ENCODE measurements around the gene LSM14A. TPM values are rescaled to one million over a fixed set of nuclear protein-coding genes. Genes with fewer than 3 reads are reported as not detected.
A peak's percentile ranks its signal among the peaks of the same experiment; 100 is the strongest.

Gene LSM14A
- polyA plus RNA-seq, 1 experiment = 97.0 TPM

GRCh38 chr19:34255546-34255945, 83.2 kb downstream of the LSM14A start:
- no peak for TF ChIP-seq CTCF (IDR thresholded peaks at IDR 0.05; ENCODE audit: low read depth, low read length)
- H3K9me3 ChIP-seq (ENCODE audit: control insufficient read depth, insufficient read depth, low read length) = no peaks in the 10 kb centered on the region; the same call in 1 of the 2 replicates
- H3K4me3 ChIP-seq (ENCODE audit: low read depth, low read length) = peak overlapping the region; percentile 75
- DNase-seq (ENCODE audit: low read depth, low spot score) = no peak
- H3K27me3 ChIP-seq (ENCODE audit: control insufficient read depth, insufficient read depth, low read length) = no peaks in the 10 kb centered on the region
- no peak overlapping the region for H3K27ac ChIP-seq (ENCODE audit: low read depth, low read length)
- ChIA-PET POLR2A (interaction anchor here (0.6 kb wide), 1 partner anchor 19 kb away, joined by 3 read pairs; no protein-coding TSS in a partner anchor), CTCF (no interaction called here)

- Histone ChIP-seq H3K27me3 (ENCODE audit: control insufficient read depth, insufficient read depth, low read length) (no peaks in the 10 kb centered on the region), H3K27ac (ENCODE audit: low read depth, low read length) (no peak overlapping the region), H3K9me3 (ENCODE audit: control insufficient read depth, insufficient read depth, low read length) (no peaks in the 10 kb centered on the region; the same call in 1 of the 2 replicates), H3K4me3 (ENCODE audit: low read depth, low read length) (no peak overlapping the region)
- ChIA-PET CTCF (interaction anchor here (0.7 kb wide), 2 partner anchors 25 to 79 kb away, joined by 3 to 5 read pairs; no protein-coding TSS in a partner anchor), POLR2A (no interaction called here)
- no peak for TF ChIP-seq CTCF (IDR thresholded peaks at IDR 0.05; ENCODE audit: low read depth, low read length)
- DNase-seq (ENCODE audit: low read depth, low spot score) = no peak
These were observed 84.7 kb downstream of the LSM14A start for GRCh38 chr19:34256835-34257558.

- DNase-seq (ENCODE audit: low read depth, low spot score) = no peak
- CTCF ChIA-PET = interaction anchor here (0.6 kb wide), 2 partner anchors 23 to 77 kb away, joined by 3 read pairs; no protein-coding TSS in a partner anchor
- TF ChIP-seq CTCF (IDR thresholded peaks at IDR 0.05; ENCODE audit: low read depth, low read length) = no peak
These were observed 85.2 kb downstream of the LSM14A start for GRCh38 chr19:34257559-34257924.

GRCh38 chr19:34259367-34260095, 87.2 kb downstream of the LSM14A start:
- POLR2A ChIA-PET = interaction anchor here (0.6 kb wide), 1 partner anchor 57 kb away, joined by 4 read pairs; no protein-coding TSS in a partner anchor
- Histone ChIP-seq H3K9me3 (ENCODE audit: control insufficient read depth, insufficient read depth, low read length) (no peaks in the 10 kb centered on the region; the same call in 1 of the 2 replicates), H3K4me3 (ENCODE audit: low read depth, low read length) (no peak overlapping the region), H3K27ac (ENCODE audit: low read depth, low read length) (no peak overlapping the region), H3K27me3 (ENCODE audit: control insufficient read depth, insufficient read depth, low read length) (no peaks in the 10 kb centered on the region)
- peak; percentile 13; the same call in 1 of the 2 replicates for TF ChIP-seq CTCF (IDR thresholded peaks at IDR 0.05; ENCODE audit: low read depth, low read length)
- CTCF ChIA-PET = no interaction called here
- no peak for DNase-seq (ENCODE audit: low read depth, low spot score)

More at GRCh38 chr19:34257559-34257924, 85.2 kb downstream of the LSM14A start:
- no peak overlapping the region for H3K27ac ChIP-seq (ENCODE audit: low read depth, low read length)
- H3K4me3 ChIP-seq (ENCODE audit: low read depth, low read length) = no peak overlapping the region
- POLR2A ChIA-PET = no interaction called here
- no peaks in the 10 kb centered on the region for H3K27me3 ChIP-seq (ENCODE audit: control insufficient read depth, insufficient read depth, low read length)
- H3K9me3 ChIP-seq (ENCODE audit: control insufficient read depth, insufficient read depth, low read length) = no peaks in the 10 kb centered on the region; the same call in 1 of the 2 replicates

Measured in AG04450 (cell line).